Gastroesophageal sphincter (tissue), 4 donors: ENCODE results near the gene RAB19. TPM values are rescaled to one million over a fixed set of nuclear protein-coding genes. Genes with fewer than 3 reads are reported as not detected.

Source experiments
- ATAC-seq: fragments of 150-250 bp; one replicate; pipeline ENCODE4 v1.9.1; 2016; ENCODE audit warnings: mild to moderate bottlenecking, moderate library complexity
- H3K27ac ChIP-seq, 4 donors: fragments of 200-600 bp; sonication (generic) in 3 of 4; 1 replicate in 3 of 4; 2 replicates in 1 of 4; pipeline ENCODE4 v1.5.1; 2016 to 2019
- H3K27me3 ChIP-seq: fragments of 200-600 bp; sonication (generic); one replicate; pipeline ENCODE4 v1.5.1; 2019
- H3K36me3 ChIP-seq, 2 donors: fragments of 200-600 bp; sonication (generic); one replicate each; pipeline ENCODE4 v1.5.1; 2019; ENCODE audit warnings: control low read depth in 1 of 2
- H3K4me1 ChIP-seq, 3 donors: fragments of 200-600 bp; sonication (generic); 1 replicate in 2 of 3; 2 replicates in 1 of 3; pipeline ENCODE4 v1.5.1; 2016 to 2019; ENCODE audit warnings: control low read depth in 2 of 3
- H3K4me3 ChIP-seq, 2 donors: fragments of 200-600 bp; sonication (generic); one replicate each; pipeline ENCODE4 v1.5.1; 2019; ENCODE audit warnings: mild to moderate bottlenecking in 1 of 2, moderate library complexity in 1 of 2
- H3K9me3 ChIP-seq, 3 donors: fragments of 200-600 bp; sonication (generic); one replicate each; pipeline ENCODE4 v1.5.1; 2017 to 2019; ENCODE audit warnings: control low read depth in 2 of 3
- CTCF ChIP-seq, 4 experiments: fragments of 200-600 bp in 2 of 4; fragments of 450-650 bp in 2 of 4; sonication (generic) in 1 of 4; IDR thresholded peaks; one replicate each; pipeline ENCODE4 v1.5.1; 2017 to 2019; ENCODE audit warnings: antibody characterized with exemption in 4 of 4, mild to moderate bottlenecking in 2 of 4, moderate library complexity in 2 of 4
- EP300 ChIP-seq: sonication (generic); formaldehyde crosslinking; IDR thresholded peaks from one replicate; pipeline ENCODE4 v1.6.1; 2017; ENCODE audit warnings: antibody characterized with exemption, mild to moderate bottlenecking
- POLR2A ChIP-seq, 2 donors: fragments of 450-650 bp; IDR thresholded peaks; one replicate each; pipeline ENCODE4 v1.6.1; 2017; ENCODE audit warnings: antibody characterized with exemption in 2 of 2, mild to moderate bottlenecking in 2 of 2, moderate library complexity in 1 of 2
- POLR2AphosphoS5 ChIP-seq: sonication (generic); formaldehyde crosslinking; IDR thresholded peaks from one replicate; pipeline ENCODE4 v1.6.1; 2017; ENCODE audit warnings: antibody characterized with exemption
- WGBS, 2 donors: methylation state at CpG; one replicate each; pipeline ENCODE4 v1.1.5; 2018; ENCODE audit warnings: low coverage in 1 of 2; 5-methylcytosine and 5-hydroxymethylcytosine counted together
- total RNA-seq, 4 donors: library from RNA; depleted of rRNA; stranded (reverse); fragments of >200 nt; gene quantifications; one replicate each; pipeline ENCODE4 v1.1.0, GENCODE V29; 2016

Gene RAB19
- total RNA-seq, 4 donors from 2014 or later: not detected

- Histone ChIP-seq H3K4me1 (peaks cover 0 to 31% (median 0%) of the 10 kb centered on the region in 3 donors), H3K9me3 (no peaks in the 10 kb centered on the region), H3K4me3 (no peak overlapping the region), H3K27ac (no peak overlapping the region), H3K36me3 (no peaks in the 10 kb centered on the region), H3K27me3 (no peaks in the 10 kb centered on the region)
- WGBS, 2 donors: 80 to 100% methylated on average over 1 of the region's 1 CpG
- TF ChIP-seq POLR2AphosphoS5 (no peak), EP300 (no peak)
- no peak for ATAC-seq
Observed at GRCh38 chr7:140391634-140392033, 12.2 kb upstream of the RAB19 start.

GRCh38 chr7:140393756-140394306 is 10.0 kb upstream of the RAB19 start:
- Histone ChIP-seq H3K9me3 (no peaks in the 10 kb centered on the region), H3K36me3 (no peaks in the 10 kb centered on the region), H3K27me3 (no peaks in the 10 kb centered on the region), H3K27ac (no peak overlapping the region), H3K4me1 (peaks cover 0 to 48% (median 0%) of the 10 kb centered on the region in 3 donors), H3K4me3 (no peak overlapping the region)
- 90 to 100% methylated on average over 3 to 4 of the region's 12 CpGs for WGBS, 2 donors
- no peak for ATAC-seq
- TF ChIP-seq POLR2AphosphoS5 (no peak), POLR2A (IDR thresholded peaks at IDR 0.05) (no peak)

GRCh38 chr7:140397784-140398750 is 5.8 kb upstream of the RAB19 start, which contains the start of gene SLC37A3:
Gene SLC37A3, minus strand, starts transcription at chr7:140398530. Its CDS starts 16,004 bp downstream, at chr7:140382526.
- WGBS, 2 donors: 2 to 3% methylated on average over 4 to 17 of the region's 66 CpGs
- Histone ChIP-seq H3K27ac (peak within 1 kb of the TSS; percentile 71 to 96 (median 89)), H3K36me3 (no peaks in the 10 kb centered on the region), H3K9me3 (no peaks in the 10 kb centered on the region), H3K4me3 (peak within 1 kb of the TSS; percentile 78 to 97), H3K27me3 (peaks cover 21% of the 10 kb centered on the region), H3K4me1 (peaks cover 0 to 26% (median 0%) of the 10 kb centered on the region in 3 donors)
- peak; percentile 63 to 74 for TF ChIP-seq POLR2A (IDR thresholded peaks at IDR 0.05)
- TF ChIP-seq CTCF (IDR thresholded peaks at IDR 0.05): peak in 3 of 4 experiments; percentile 48 to 57 (median 52)
- TF ChIP-seq EP300: no peak
- peak; percentile 95 for TF ChIP-seq POLR2AphosphoS5
- peak; percentile 96 for ATAC-seq

- WGBS, 2 donors: 70 to 89% methylated on average over 1 to 7 of the region's 10 CpGs
- no peak for TF ChIP-seq POLR2A (IDR thresholded peaks at IDR 0.05)
- no peak for TF ChIP-seq EP300
- no peak for TF ChIP-seq POLR2AphosphoS5
- no peak for TF ChIP-seq CTCF (IDR thresholded peaks at IDR 0.05)
- no peak overlapping the region for H3K27ac ChIP-seq
- ATAC-seq: no peak
- no peaks in the 10 kb centered on the region for H3K9me3 ChIP-seq
- peaks cover 0 to 30% (median 0%) of the 10 kb centered on the region in 3 donors for H3K4me1 ChIP-seq
- no peaks in the 10 kb centered on the region for H3K36me3 ChIP-seq
- H3K4me3 ChIP-seq: peak overlapping the region in 1 of 2 donors; percentile 97
- H3K27me3 ChIP-seq: peaks cover 28% of the 10 kb centered on the region
Observed at GRCh38 chr7:140398821-140399220, 5.0 kb upstream of the RAB19 start.

- H3K4me3 ChIP-seq: no peak overlapping the region
Observed at GRCh38 chr7:140400381-140400780, 3.5 kb upstream of the RAB19 start.

More at GRCh38 chr7:140400381-140400780, 3.5 kb upstream of the RAB19 start:
- peaks cover 0 to 34% (median 0%) of the 10 kb centered on the region in 3 donors for H3K4me1 ChIP-seq
- TF ChIP-seq POLR2A (IDR thresholded peaks at IDR 0.05) (no peak), EP300 (no peak), CTCF (IDR thresholded peaks at IDR 0.05) (no peak), POLR2AphosphoS5 (no peak)
- no peaks in the 10 kb centered on the region for H3K36me3 ChIP-seq
- no peak for ATAC-seq
- WGBS, 2 donors: 52 to 69% methylated on average over 3 of the region's 3 CpGs
- no peaks in the 10 kb centered on the region for H3K9me3 ChIP-seq
- H3K27me3 ChIP-seq: peaks cover 38% of the 10 kb centered on the region
- H3K27ac ChIP-seq: no peak overlapping the region
